ENCODE results near the gene COPZ1.
A peak's percentile ranks its signal among the peaks of the same experiment; 100 is the strongest.

The COPZ1 gene

GRCh38 chr12:54377007-54377406 is 52.1 kb downstream of the COPZ1 start:
- DNase-seq (ENCODE audit: low read depth), result no peak

GRCh38 chr12:54377797-54378515 is 53.0 kb downstream of the COPZ1 start:
- DNase-seq (ENCODE audit: low read depth), result no peak

- DNase-seq (ENCODE audit: low read depth), result no peak
Measured at GRCh38 chr12:54378796-54379397, 54.0 kb downstream of the COPZ1 start.

- DNase-seq (ENCODE audit: low read depth), result peak; percentile 68
Measured at GRCh38 chr12:54379398-54380201, 54.7 kb downstream of the COPZ1 start.

GRCh38 chr12:54381136-54381535 is 56.2 kb downstream of the COPZ1 start:
- DNase-seq (ENCODE audit: low read depth), result no peak

GRCh38 chr12:54383041-54383609 is 58.2 kb downstream of the COPZ1 start:
- no peak for DNase-seq (ENCODE audit: low read depth)

GRCh38 chr12:54384591-54385041 is 59.7 kb downstream of the COPZ1 start, which contains the start of gene ZNF385A:
Gene ZNF385A (minus strand): TSS chr12:54384733. CDS start chr12:54384514, 219 bp downstream.
- DNase-seq (ENCODE audit: low read depth), result no peak

- no peak for DNase-seq (ENCODE audit: low read depth)
Measured at GRCh38 chr12:54385251-54385914, 60.5 kb downstream of the COPZ1 start.

- DNase-seq (ENCODE audit: low read depth), result no peak
Measured at GRCh38 chr12:54386403-54387113, 61.6 kb downstream of the COPZ1 start.

GRCh38 chr12:54387114-54387467 is 62.2 kb downstream of the COPZ1 start:
- DNase-seq (ENCODE audit: low read depth), result no peak

- DNase-seq (ENCODE audit: low read depth), result no peak
Measured at GRCh38 chr12:54388237-54389133, 63.6 kb downstream of the COPZ1 start.

GRCh38 chr12:54389134-54389508 is 64.2 kb downstream of the COPZ1 start:
- no peak for DNase-seq (ENCODE audit: low read depth)

- DNase-seq (ENCODE audit: low read depth), result no peak
Measured at GRCh38 chr12:54389607-54390175, 64.8 kb downstream of the COPZ1 start.

GRCh38 chr12:54390176-54390667 is 65.3 kb downstream of the COPZ1 start:
- no peak for DNase-seq (ENCODE audit: low read depth)

GRCh38 chr12:54390668-54391551 is 66.0 kb downstream of the COPZ1 start:
- peak; percentile 63 for DNase-seq (ENCODE audit: low read depth)

- no peak for DNase-seq (ENCODE audit: low read depth)
Measured at GRCh38 chr12:54392485-54393206, 67.7 kb downstream of the COPZ1 start.

- no peak for DNase-seq (ENCODE audit: low read depth)
Measured at GRCh38 chr12:54393207-54393609, 68.3 kb downstream of the COPZ1 start.

- DNase-seq (ENCODE audit: low read depth), result no peak
Measured at GRCh38 chr12:54393743-54394142, 68.8 kb downstream of the COPZ1 start.

Measured in T-helper 22 cell (primary cell).